HG03354 (cell line): ENCODE measurements around the gene PAXX.
"Not testable (repeated sequence)": the region's sequence is repeated elsewhere in the genome, so short reads cannot be mapped to it uniquely, and the experiment has no call there.

Experiments
- ATAC-seq: cut with Tn5 transposase; IDR thresholded peaks from one replicate; pipeline ENCODE4 v1.9.1; 2021; ENCODE audit warnings: mild to moderate bottlenecking; ENCODE audit not compliant: unreplicated experiment, poor library complexity, severe bottlenecking

The PAXX gene

GRCh38 chr9:136996361-136997292, 4.4 kb downstream of the PAXX start, which contains the start of gene CLIC3:
Gene CLIC3 (minus strand): TSS chr9:136996568. CDS start chr9:136996543, 25 bp downstream.
- no peak for ATAC-seq

- ATAC-seq = no peak
These were observed 5.1 kb downstream of the PAXX start for GRCh38 chr9:136997371-136997770.

GRCh38 chr9:136997830-136998234, 5.6 kb downstream of the PAXX start:
- no peak for ATAC-seq

- ATAC-seq = peak; percentile 81
These were observed 8.1 kb downstream of the PAXX start for GRCh38 chr9:137000177-137000930.

- ATAC-seq = no peak
These were observed 9.8 kb downstream of the PAXX start for GRCh38 chr9:137001857-137002645.

- no peak for ATAC-seq
These were observed 10.4 kb downstream of the PAXX start for GRCh38 chr9:137002646-137003041.

GRCh38 chr9:137004285-137004684, 12.1 kb downstream of the PAXX start:
- ATAC-seq = not testable (repeated sequence)

GRCh38 chr9:137006116-137007003, 14.1 kb downstream of the PAXX start:
- ATAC-seq = no peak

- ATAC-seq = no peak
These were observed 15.0 kb downstream of the PAXX start for GRCh38 chr9:137007108-137007815.

GRCh38 chr9:137007816-137008270, 15.6 kb downstream of the PAXX start:
- no peak for ATAC-seq

GRCh38 chr9:137008312-137008711, 16.1 kb downstream of the PAXX start:
- ATAC-seq = no peak

- ATAC-seq = no peak
These were observed 17.0 kb downstream of the PAXX start for GRCh38 chr9:137009217-137009616.

- no peak for ATAC-seq
These were observed 17.9 kb downstream of the PAXX start for GRCh38 chr9:137009938-137010732.

GRCh38 chr9:137011156-137011555, 18.9 kb downstream of the PAXX start:
- no peak for ATAC-seq

GRCh38 chr9:137011907-137012675, 19.9 kb downstream of the PAXX start:
- no peak for ATAC-seq

- ATAC-seq = no peak
These were observed 20.7 kb downstream of the PAXX start for GRCh38 chr9:137012694-137013570.
